ENCODE results near the gene PHF14.

PHF14 gene

GRCh38 chr7:11213266-11213665 is 239.6 kb downstream of the PHF14 start:
- no peak for DNase-seq

- no peak for DNase-seq
These were observed 242.6 kb downstream of the PHF14 start for GRCh38 chr7:11216276-11216675.

- DNase-seq: no peak
These were observed 244.3 kb downstream of the PHF14 start for GRCh38 chr7:11217848-11218565.
